ENCODE measurements around the gene NRXN3.
A peak's percentile ranks its signal among the peaks of the same experiment; 100 is the strongest.

NRXN3 gene

DNA sequence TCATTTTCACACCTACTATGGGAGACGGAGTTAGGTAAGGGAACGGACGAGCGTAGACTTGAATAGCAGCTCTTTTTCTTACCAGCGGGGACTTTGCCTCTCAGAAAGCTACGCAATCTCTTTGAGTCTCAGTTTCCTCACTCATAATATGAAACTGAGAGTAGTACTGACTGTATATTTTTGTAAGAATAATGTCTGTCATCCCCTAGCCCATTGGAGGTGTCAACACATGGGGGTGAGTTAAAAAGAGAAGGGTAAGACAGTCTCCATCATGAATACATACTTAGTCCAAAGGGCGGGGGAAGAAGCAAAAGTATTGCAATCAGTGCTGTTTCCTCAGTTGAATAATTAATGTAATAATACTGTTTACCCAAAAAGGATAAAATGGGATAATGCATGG, 592.2 kb downstream of the NRXN3 start:
- DNase-seq (ENCODE audit: low read depth): no peak
- TF ChIP-seq, protein P1, sequence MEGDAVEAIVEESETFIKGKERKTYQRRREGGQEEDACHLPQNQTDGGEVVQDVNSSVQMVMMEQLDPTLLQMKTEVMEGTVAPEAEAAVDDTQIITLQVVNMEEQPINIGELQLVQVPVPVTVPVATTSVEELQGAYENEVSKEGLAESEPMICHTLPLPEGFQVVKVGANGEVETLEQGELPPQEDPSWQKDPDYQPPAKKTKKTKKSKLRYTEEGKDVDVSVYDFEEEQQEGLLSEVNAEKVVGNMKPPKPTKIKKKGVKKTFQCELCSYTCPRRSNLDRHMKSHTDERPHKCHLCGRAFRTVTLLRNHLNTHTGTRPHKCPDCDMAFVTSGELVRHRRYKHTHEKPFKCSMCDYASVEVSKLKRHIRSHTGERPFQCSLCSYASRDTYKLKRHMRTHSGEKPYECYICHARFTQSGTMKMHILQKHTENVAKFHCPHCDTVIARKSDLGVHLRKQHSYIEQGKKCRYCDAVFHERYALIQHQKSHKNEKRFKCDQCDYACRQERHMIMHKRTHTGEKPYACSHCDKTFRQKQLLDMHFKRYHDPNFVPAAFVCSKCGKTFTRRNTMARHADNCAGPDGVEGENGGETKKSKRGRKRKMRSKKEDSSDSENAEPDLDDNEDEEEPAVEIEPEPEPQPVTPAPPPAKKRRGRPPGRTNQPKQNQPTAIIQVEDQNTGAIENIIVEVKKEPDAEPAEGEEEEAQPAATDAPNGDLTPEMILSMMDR (conservative IDR thresholded peaks at IDR 0.05; ENCODE audit: low read depth, low read length): no peak
- H3K4me3 ChIP-seq (ENCODE audit: low read length): no peak overlapping the region

DNA sequence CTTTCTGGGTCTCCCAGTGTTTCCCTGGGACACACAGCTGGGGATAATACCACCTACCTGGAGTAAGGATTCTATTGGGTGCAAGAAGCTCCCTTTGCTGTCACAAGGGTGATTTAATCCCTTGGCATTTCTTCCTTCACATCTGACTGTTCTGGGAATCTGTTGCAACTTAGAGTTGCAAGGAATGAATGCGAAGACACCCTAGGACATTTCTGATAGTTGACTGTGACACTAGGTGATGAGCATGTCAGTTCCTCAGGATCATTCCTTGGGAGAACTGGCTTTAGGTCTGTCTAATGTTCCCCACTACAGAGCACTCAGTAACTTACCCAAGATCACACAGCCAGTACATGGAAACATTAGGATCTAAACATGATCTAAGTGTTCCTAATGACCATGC, 593.6 kb downstream of the NRXN3 start:
- TF ChIP-seq, protein P1 (conservative IDR thresholded peaks at IDR 0.05; ENCODE audit: low read depth, low read length): no peak
- no peak for DNase-seq (ENCODE audit: low read depth)
- H3K4me3 ChIP-seq (ENCODE audit: low read length): no peak overlapping the region

DNA sequence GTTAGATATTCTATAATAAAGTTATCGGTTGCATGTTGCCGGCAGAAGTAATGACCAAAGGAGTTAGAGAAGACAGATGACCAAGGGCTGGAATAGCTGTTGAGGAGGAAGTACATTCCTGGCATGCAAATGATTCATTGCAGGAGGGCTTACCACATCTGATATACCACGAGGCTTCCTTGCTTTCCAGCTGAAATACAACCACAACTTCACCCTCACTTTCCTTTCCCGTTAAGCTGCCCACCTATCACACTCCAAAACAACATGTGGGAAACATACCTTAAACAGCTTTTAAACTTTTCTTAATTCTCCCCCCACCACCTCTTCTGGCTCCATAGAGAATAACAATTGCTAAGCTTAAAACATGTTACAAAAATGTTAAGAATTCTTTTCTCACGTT, 594.1 kb downstream of the NRXN3 start:
- DNase-seq (ENCODE audit: low read depth): peak; percentile 82
- H3K4me3 ChIP-seq (ENCODE audit: low read length): peak overlapping the region; percentile 14
- TF ChIP-seq, protein P1 (conservative IDR thresholded peaks at IDR 0.05; ENCODE audit: low read depth, low read length): no peak

DNA sequence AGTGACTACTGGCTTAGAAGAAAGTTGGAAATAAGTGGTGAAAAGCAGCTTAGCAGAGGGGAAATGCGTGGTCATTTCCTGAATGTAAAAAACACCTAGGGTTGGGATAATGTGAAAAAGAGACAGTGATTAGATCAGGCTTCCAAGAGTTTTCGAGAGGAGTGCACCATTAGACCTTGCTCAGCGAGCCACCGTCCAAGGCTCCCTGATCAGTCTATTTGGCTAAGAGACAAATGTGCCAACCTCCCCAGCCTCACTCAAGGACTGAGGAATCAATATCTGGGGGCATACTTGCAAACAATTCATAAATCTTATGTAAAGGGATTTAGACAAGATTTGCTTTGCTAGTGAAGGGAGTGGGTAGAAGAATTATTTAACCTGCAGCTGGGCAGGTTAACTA, 594.5 kb downstream of the NRXN3 start:
- TF ChIP-seq, protein P1 (conservative IDR thresholded peaks at IDR 0.05; ENCODE audit: low read depth, low read length): no peak
- H3K4me3 ChIP-seq (ENCODE audit: low read length): peak overlapping the region; percentile 14
- DNase-seq (ENCODE audit: low read depth): no peak

DNA sequence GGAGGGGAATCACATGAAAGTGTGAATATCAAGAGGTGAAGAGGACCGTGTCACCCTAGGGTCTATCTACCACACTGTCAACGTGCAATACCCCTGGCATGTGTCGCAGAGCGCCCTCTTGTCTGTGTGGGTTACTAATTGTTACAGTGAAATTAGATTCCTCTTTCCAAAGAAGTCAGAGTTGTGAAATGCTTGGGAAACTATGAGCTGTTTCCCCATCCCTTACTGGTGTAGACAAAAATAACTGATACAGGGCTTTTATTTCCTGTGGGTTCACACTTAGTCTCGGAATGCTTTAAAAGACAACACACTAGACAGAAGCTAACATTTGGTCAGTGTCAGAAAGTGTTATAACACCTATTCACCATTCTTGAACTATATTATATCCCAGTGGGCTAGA, 597.3 kb downstream of the NRXN3 start:
- no peak overlapping the region for H3K4me3 ChIP-seq (ENCODE audit: low read length)
- TF ChIP-seq, protein P1 (conservative IDR thresholded peaks at IDR 0.05; ENCODE audit: low read depth, low read length): no peak
- no peak for DNase-seq (ENCODE audit: low read depth)

DNA sequence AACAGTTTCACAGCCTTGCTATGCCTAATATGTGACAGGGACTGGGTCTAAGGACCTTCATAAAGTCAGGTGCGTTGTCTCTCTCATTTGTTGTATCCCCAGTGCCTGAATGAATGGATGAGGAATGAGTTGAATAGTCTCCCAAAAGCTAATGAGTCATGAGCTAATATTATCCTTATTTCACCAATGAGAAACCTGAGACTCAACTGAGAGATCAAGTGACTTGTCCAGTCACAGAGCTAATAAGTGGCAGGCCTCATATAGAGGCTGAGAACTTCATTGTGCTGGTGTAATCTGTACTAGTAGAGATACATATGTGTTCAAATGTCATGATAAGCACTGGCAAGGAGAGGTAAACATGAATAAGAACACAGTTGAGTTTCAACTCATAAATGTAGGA, 612.4 kb downstream of the NRXN3 start:
- TF ChIP-seq, protein P1 (conservative IDR thresholded peaks at IDR 0.05; ENCODE audit: low read depth, low read length): no peak
- no peak for DNase-seq (ENCODE audit: low read depth)

DNA sequence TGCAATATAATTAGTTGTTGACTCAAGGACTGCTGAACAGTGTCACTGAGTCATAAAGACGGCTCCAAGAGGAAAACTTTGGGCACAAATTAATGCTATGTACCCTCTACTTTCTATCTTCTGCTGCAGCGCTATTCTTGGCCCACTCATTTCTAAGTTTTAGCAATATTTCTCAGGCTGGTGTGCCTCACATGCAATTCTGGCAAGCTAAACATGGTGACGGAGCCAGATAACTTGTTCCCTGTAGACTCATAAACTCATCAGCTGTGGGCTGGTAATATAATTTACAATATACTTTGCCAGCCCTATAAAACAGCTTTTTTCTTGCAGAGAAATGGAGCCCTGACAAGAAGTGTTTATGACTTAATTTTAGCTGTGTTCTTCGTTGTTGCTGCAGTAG, 615.1 kb downstream of the NRXN3 start:
- no peak overlapping the region for H3K4me3 ChIP-seq (ENCODE audit: low read length)
- no peak for DNase-seq (ENCODE audit: low read depth)

More for the DNA sequence above, 612.4 kb downstream of the NRXN3 start:
- no peak overlapping the region for H3K4me3 ChIP-seq (ENCODE audit: low read length)

More for the DNA sequence above, 615.1 kb downstream of the NRXN3 start:
- TF ChIP-seq, protein P1 (conservative IDR thresholded peaks at IDR 0.05; ENCODE audit: low read depth, low read length): no peak
